Fibroblast of skin of scalp (primary cell): ENCODE data around the gene IL6R. TPM values are rescaled to one million over a fixed set of nuclear protein-coding genes. Genes with fewer than 3 reads are reported as not detected.
A peak's percentile ranks its signal among the peaks of the same experiment; 100 is the strongest.
"Not testable (repeated sequence)": the region's sequence is repeated elsewhere in the genome, so short reads cannot be mapped to it uniquely, and the experiment has no call there.

ENCODE experiments used
- DNase-seq: peaks from one replicate; pipeline ENCODE4 v3.0.0-alpha.2; 2013
- polyA plus RNA-seq, 2 experiments: library from polyadenylated mRNA; unstranded; fragments of 120-200 nt; gene quantifications; one replicate each; pipeline ENCODE4 v1.2.1, GENCODE V29; 2013; ENCODE audit not compliant: insufficient read length in 2 of 2

IL6R gene
- polyA plus RNA-seq (2013, experiment 1 of 2; ENCODE audit: insufficient read length) = 1.2 TPM
- polyA plus RNA-seq (2013, experiment 2 of 2; ENCODE audit: insufficient read length) = 1.6 TPM

DNA sequence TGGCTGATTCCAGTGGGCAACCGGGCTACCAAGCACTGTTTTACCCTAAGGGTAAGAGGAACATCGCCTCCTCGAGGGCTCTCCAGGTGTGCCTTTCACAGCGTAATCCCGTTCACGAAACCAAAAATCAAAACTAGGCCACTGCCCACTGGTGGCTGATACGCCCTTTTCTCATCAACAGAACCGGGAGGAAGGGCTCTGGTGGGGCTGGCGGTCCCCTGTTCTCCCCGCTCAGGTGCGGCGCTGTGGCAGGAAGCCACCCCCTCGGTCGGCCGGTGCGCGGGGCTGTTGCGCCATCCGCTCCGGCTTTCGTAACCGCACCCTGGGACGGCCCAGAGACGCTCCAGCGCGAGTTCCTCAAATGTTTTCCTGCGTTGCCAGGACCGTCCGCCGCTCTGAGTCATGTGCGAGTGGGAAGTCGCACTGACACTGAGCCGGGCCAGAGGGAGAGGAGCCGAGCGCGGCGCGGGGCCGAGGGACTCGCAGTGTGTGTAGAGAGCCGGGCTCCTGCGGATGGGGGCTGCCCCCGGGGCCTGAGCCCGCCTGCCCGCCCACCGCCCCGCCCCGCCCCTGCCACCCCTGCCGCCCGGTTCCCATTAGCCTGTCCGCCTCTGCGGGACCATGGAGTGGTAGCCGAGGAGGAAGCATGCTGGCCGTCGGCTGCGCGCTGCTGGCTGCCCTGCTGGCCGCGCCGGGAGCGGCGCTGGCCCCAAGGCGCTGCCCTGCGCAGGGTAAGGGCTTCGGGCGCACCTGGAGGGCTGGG, at the start of gene IL6R:
TSS of gene IL6R (plus strand) at position 360 of the 763 bp plus-strand sequence. CDS start at position 647, 287 bp downstream.
- peak; percentile 91 for DNase-seq

DNA sequence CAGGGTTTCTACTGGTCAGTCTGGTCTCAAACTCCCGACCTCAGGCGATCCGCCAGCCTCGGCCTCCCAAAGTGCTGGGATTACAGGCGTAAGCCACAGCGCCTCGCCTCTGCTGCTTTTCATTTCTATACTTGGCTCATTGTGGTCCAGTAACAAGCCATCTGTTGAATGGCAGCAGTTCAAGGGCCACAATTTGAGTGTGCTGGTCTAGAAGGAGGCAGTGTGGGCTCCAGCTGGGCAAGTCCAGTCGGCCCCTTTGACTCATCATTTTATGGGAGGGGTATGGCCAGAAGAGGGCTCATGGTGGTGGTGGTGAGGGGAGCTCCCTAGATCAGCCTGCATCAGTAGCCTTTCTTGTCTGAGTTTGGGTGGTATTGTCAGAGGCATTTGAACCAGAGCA, 46.6 kb upstream of the IL6R start:
- DNase-seq = no peak

DNA sequence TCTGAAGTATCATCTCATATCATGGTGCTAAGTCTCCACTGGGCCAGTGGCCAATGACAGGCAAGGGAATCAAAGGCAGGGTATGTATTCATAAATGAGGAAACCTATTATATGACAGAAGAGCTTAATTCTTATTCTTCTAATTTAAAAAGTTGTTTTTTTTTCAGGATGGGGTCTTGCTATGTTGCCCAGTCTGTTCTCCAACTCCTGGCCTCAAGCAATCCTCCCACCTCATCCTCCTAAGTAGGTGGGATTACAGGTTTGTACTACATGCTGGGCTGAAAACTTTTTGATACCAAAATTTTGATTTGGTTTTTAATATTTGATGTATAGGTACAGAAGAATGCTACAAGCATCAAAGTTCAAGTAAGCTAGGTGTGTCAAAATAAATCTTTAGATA, 44.9 kb upstream of the IL6R start:
- no peak for DNase-seq

DNA sequence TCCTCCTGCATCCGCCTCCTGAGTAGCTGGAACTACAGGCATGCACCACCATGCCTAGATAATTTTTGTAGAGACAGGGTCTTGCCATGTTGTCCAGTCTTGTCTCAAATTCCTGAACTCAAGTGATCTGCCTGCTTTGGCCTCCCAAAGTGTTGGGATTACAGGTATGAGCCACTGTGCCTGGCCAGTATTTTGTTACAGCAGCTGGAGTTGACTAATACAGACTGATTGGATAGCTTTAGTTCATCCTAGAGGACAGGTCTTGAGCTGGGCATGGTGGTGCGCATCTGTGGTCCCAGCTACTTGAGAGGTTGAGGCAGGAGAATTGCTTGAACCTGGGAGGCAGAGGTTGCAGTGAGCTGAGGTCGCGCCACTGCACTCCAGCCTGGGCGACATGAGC, 44.3 kb upstream of the IL6R start:
- DNase-seq = not testable (repeated sequence)

DNA sequence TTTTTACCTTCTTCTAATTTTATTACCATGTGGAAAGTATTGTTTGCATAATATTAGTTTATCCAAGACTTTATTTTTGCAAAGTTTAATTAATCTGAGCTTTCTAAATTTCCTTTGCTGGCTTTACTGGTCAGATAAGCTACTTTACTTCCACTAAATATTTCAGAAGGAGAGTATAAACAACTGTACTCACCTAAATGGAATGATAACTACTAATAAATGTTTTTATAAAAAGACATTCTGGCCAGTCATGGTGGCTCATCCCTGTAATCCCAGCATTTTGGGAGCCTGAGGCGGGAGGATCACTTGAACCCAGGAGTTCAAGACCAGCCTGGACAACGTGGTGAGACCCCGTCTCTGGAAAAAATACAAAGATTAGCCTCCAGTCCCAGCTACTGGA, 43.8 kb upstream of the IL6R start:
- DNase-seq = no peak

DNA sequence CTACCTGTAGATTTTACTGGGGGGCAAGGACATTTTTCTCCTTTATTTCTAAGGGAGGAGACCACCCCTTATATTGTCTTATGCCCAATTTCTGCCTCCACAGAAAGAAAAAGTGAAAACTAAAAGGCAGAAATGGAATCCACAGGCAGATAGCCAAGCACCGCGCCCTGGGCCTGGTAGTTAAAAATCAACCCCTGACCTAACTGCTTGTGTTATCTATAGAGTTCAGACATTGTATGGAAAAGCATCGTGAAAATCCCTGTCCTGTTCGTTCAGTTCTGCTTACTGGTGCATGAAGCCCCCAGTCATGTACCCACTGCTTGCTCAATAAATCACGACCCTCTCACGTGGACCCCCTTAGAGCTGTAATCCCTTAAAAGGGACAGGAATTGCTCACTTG, 33.7 kb upstream of the IL6R start:
- no peak for DNase-seq

DNA sequence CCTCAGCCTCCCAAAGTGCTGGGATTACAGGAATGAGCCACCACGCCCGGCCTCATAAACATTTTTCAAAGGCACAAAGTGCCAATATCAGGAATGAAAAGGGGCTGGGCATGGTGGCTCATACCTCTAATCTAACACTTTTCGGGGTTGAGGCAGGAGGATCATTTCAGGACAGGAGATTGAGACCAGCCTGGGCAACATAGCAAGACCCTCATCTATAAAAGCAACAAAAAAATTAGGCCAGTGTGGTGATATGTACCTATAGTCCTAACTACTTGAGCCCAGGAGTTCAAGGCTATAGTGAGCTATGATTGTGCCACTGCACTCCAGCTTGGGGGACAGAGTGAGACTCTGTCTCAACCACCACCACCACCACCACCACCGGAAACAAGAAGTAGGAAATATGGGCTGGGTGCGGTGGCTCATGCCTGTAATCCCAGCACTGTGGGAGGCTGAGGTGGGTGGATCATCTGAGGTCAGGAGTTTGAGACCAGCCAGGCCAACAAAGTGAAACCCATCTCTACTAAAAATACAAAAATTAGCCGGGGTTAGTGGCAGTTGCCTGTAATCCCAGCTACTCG, 31.3 kb upstream of the IL6R start:
- not testable (repeated sequence) for DNase-seq

DNA sequence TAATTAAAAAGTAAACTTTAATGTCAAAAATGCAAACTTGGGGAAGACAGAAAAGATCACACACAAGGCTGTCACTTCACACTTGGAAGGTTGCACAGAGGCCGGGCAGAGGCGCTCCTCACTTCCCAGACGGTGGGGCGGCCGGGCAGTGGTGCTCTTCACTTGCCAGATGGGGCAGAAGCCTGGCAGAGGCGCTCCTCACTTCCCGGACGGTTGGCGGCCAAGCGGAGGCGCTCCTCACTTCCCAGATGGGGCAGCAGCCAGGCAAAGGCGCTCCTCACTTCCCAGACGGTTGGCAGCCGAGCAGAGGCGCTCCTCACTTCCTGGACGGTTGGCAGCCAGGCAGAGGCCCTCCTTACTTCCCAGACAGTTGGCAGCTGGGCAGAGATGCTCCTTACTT, 25.8 kb upstream of the IL6R start:
- DNase-seq = no peak

DNA sequence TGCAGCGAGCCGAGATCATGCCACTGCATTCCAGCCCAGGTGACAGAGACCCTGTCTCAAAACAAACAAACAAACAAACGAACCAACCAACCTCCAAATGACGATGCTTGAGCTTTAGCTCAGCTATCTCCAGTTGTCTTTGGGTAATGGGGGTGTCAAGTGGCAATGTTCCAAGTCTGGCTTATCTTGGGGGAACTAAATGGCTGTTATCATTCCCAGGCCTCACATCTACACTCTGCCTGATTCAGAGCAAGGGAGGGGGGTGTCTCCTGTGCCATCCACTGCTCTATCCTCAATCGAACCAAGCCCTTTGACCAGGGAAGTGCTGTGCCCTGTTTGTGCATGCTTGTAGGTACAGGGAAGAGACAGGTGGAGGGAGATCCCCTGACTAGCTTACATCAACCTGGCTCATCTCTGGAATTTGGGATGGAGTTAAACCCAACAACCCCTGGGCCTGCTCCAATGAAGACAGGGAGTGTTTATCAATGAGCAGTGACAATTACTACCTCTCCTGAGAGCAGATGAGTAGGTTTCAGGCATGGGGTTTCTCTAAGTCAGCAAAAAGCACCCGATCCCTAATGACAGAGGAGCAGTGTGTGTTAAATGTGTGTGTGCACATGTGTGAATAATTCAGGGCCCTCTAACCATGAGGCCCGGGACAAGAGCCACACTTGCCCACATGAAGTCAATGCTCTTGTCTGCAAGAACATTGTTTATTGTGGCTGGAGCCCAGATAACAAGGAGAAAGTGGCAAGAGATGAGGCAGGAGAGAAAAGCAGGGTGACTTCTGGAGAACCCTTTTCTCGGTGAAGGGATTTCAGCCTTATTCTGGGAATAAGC, 20.3 kb upstream of the IL6R start:
- DNase-seq = no peak

DNA sequence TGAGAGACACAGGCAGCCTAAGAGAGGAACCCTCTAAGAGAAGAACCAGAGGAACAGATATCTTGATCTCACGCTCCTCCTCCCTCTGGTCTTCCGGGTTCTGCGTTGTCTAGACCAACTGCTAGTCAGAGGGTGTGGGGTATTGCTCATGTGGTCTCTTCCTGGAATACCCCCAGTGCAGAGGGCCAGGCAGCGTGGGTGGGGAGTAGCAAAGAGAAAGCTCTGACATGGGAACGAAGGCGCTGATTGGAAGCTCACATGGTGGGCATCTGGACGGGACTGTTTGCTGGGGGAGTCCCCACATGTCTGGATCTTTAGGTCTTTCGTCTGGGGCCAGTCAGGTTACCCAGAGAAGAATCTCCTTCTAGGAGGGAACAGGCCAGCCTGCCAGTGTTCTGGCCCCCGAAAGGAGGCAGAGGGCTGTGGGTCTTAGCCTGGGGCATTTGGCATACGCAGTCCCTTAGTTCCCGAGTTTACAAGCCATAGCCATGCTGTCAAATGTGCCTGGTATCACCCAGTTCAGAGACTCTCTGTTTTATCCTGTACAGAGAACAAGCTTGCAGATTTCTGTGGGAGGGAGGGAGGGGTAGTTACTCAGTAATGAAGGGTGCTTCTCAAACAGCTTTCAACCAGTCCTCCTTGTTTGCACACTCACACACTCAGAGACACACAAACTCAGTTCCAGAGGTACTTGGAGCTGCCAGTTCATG, 18.3 kb upstream of the IL6R start:
- no peak for DNase-seq

DNA sequence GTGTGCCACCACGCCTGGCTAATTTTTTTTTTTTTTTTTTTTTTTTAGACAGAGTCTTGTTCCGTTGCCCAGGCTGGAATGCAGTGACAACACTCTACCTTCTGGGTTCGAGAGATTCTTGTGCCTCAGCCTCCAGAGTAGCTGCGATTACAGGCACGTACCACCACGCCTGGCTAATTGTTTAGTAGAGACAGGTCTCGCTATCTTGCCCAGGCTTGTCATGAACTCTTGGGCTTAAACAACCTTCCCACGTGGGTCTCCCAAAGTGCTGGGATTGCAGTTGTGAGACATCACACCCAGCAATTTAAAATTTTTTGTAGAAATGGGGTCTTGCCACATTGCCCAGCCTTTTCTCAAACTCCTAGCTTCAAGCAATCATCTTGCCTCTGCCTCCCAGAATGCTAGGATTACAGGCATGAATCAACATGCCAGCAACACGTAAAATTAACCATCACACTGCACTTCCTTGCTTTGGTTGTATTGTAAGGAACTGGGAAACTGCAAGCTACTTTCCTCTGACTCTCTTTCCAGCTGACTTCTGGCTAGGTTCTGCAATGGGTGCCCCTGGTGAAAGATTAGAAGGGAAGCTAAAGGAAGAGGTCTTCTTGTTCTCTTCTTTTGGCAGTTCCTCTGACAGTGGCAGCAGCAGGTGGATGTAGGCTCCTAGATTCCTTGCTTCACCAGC, 13.9 kb upstream of the IL6R start:
- no peak for DNase-seq

DNA sequence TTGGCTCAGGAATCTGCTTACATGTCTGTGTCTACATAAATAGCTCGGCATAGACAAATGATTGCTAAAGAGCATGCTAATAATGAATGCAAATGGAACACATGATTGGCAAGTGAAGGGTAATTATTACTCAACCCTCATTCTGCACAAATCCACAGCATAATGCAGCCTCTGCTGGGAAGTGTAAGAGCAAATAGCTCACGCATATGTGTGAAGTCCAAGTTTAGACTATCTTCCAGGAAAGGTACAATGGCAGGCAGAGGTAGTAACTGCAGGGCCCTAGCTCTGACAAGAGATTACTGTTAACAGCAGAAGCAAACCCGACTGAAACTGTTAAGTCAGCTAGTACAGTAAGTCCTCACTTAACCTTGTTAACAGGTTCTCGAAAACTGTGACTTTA, 7.0 kb upstream of the IL6R start:
- DNase-seq = no peak

DNA sequence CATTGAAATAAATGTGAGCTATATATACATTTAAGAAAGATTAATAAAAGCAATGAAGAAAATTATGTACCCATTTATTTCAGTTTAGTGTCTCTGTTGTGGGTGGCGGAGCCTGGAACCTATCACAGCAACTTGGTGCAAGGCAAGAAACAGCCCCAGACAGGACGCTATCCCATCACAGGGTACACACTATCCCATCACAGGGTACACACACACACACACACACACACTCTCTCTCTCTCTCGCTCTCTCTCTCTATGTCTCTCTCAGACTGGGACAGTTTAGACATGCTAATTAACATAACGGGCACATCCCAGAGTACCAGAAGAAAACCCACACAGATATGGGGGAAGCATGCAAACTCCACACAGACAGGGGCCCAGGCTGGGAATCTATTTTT, 6.5 kb upstream of the IL6R start:
- no peak for DNase-seq

DNA sequence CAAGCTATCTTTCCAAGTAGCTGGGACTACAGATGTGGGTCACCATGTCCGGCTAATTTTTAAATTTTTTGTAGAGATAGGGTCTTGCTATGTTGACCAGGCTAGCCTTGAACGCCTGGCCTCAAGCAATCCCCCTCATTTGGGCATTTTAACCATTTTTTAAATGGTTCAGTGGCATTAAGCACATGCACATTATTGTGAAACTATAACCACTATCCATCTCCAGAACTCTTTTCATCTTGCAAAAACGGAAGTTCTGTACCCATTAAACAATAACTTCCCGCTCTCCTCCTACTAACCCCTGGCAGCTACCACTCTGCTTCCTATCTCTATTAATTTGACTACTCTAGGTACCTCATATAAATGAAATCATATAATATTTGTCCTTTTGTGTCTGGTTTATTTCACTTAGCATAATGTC, 4.8 kb upstream of the IL6R start:
- no peak for DNase-seq

DNA sequence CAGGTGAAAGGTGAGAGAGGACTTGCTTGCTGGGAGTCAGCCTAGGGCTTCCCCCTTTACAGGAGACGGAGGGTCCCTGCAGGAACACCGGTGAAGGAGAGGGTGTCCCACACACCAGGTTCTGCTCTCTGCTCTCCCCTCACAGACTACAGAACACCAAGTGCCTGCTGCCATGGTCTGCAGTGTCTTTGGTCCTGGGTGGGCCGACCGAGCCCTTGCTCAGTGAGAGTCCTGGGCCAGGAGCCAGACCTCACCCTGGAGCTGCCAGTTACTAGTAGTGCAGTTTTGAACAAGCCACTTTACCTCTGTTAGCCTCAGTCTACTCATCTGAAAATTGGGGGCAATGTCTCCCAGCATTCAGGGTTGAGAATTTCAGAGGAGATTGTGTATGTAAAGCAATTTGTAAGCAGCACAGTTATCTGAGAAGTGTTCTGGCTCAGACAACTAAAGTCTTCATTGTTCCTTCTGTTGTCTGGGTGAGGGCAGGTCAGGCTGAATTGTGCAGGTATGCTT, 2.7 kb upstream of the IL6R start:
- no peak for DNase-seq

DNA sequence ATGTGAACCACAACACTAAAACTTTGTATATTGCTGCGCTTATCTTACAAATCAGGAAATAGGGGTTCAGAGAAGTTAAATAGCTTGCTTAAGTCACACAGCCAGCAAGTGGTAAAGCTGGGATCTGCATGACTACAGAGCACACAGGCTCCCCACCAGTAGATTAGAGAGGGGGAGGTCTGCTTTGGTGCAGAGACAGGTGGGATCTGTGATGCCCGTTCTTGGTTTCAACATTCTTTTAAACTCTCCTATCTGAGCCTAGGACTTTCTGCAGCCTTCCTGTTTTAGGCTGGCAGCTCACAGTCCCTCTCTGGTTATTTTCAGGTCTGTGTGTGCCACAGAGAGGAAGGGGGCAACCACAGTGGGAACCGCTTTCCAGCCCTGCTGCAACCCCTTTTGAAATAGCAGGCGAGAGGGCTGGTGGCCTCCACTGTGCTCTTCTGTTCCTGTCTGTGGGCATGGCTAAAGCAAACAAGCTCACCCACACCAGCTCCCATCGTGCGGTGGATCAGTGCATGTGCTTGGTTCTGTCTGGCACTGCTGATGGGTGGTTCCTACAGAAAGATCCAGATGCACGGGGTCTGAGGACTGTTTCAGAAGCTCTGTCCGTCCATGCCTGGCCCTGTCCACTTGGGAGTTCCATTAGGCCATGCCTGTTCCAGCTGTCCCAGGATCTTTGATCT, 1.7 kb upstream of the IL6R start:
- DNase-seq = no peak

DNA sequence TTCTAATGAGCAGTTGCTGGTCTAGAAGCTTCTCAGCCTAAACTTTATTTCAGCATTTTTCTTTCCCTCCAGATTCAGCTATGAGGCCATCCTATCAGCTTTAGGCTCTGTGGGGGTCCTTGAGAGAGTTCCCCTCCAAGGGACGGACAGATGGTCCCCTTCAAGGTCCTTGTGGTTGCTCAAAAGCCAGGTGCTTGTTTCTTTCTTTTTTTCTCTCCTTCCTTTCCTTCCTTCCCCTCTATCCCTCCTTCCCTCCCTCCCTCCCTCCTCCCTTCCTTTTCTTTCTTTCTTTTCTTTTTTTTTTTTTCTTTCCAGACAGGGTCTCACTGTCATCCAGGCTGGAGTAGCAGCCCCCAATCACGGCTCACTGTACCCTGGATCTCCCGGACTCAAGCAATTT, 1.2 kb upstream of the IL6R start:
- no peak for DNase-seq

DNA sequence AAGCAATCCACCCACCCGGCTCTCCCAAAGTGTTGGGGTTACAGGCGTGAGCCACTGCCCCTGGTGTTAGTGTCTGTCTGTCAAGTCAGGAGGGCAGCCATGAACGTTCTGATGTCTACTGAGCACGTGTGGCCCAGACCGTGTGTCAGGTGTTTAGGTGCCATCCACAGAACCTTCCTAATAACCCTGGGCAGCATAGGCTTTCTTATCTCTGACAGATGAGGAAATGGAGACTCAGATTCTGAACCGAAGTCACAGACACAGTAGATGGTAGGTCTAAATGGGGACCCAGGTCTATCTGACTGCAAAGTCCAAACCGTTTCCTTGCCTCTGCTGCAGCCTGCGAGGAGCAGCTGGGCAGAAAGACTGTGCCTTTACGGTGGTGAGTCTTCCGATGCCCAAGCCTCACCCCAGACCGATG, 622 bp upstream of the IL6R start:
- no peak for DNase-seq

DNA sequence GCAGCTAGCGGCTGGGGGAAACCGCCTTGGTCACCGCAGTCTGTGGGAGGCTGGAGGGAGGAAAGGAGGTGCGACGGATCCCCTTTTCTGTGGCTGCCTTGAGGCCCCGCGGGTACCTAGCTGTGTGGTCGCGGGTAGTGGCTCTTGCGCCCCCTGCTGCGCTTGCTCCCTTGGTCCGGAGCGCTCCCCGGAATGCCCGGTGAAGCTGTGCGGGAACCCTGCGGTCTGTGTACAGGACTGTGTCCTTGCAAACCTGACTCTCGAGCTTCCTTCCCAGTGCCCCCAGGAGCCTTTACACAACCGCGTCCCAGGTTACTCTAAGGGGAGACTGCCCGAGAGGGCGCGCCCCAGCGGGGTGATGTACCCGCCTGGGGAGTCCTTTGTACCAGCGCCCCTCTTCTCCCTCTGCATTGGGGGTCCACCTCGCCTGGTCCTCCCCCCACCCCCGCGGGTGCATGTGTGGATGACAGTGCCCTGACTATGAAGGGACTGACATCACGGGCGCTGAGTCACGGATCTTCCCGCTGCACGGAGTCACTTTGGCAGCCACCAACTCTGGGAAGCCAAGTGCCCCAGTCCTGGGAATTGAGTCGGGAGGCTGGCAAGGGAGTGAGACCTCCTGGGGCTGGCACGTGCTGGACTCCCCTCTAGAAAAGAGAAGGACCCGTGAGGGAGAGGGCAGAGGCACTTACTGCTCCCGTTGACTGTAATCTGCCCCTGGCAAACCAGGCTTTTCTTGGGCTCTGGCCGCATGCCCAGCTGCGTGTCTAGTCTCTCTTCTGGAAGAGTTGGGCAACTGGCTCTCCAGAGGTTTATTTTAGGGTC, 816 bp downstream of the IL6R start:
- DNase-seq = peak; percentile 71

DNA sequence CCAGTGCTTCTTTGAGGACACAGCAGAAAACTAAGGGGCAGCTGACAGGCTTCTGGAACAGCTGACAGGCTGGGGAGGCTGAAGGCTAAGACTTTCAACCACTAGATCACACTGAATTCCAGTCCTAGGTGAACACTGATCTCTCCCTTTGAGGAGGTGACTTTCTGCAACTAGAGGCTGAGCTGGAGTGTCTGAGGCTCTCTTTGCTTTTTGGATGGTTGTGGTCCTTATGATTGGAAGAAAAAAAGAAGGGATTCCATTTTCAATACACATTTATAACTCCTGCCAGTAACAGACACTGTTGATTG, 1.4 kb downstream of the IL6R start:
- DNase-seq = no peak

DNA sequence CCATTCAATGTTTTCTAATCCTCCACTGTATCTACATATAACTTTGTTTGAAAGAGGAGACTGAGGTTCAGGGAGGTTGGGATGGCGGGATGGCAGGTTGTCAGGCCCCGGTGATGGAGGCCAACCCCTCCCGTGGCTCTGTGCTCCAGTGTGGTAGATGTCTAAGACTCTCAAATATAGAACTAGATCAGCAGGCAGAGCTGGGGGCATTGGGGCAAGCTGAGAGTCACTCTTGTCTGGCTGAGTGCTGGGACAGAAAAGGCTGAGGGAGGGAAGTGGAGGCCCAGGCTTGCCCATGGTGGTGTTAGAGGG, 1.7 kb downstream of the IL6R start:
- DNase-seq = no peak
